ENCODE results near the gene GORAB. TPM values are rescaled to one million over a fixed set of nuclear protein-coding genes. Genes with fewer than 3 reads are reported as not detected.

GORAB gene
- total and polyA plus RNA-seq, 2 of the 13 experiments (the other 11 are each of a cell fraction or from before 2014, with no cell fraction given), result 6.6 to 9.2 TPM

DNA sequence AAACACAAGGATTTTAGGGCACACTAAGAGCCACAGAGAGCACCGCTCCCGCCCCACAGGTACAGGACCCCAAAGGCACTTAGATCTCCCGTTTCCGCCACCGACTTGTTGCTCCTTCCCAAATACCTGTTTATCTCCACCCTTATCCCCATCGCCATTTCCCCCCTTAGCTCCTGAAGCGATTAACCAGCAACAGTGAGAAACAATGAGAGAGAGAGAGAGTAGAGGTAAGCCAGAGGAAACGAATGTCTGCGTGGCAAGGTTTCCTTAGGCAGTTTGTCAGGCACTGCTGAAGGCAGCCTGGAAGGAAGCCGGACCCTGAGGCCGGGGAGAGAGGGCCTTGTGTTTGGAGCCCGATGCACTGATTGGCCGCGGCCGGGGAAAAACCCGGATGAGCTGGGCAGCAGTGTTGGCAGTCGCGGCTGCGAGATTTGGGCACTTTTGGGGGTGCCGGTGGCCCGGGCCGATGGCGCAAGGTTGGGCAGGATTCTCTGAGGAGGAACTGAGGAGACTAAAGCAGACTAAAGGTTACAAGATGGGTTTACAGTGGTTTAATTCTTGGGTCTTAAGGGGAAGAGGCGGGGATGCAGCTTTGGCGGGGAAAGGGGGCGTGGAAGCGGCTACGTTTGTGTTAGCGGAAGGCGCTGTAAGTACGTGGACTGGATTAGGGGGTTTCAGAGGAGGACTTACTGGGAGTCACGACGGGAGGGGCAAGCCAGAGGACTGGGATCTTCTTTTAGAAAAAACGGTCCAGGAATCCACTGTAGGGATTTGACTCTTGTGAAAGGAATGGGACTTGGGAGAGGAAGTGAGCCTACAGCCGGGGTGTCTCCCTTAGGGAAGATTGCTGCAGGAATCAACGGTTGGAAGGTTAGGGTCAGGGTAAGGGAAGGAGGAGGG lies at the start of gene GORAB (continued):
- TF ChIP-seq, protein P1, sequence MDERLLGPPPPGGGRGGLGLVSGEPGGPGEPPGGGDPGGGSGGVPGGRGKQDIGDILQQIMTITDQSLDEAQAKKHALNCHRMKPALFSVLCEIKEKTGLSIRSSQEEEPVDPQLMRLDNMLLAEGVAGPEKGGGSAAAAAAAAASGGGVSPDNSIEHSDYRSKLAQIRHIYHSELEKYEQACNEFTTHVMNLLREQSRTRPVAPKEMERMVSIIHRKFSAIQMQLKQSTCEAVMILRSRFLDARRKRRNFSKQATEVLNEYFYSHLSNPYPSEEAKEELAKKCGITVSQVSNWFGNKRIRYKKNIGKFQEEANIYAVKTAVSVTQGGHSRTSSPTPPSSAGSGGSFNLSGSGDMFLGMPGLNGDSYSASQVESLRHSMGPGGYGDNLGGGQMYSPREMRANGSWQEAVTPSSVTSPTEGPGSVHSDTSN (CRISPR knock-in tag; IDR thresholded peaks at IDR 0.05), result no peak
- no peak for TF ChIP-seq NCOA5 (CRISPR knock-in tag; IDR thresholded peaks at IDR 0.05)
- no peak for TF ChIP-seq ZNF460 (CRISPR knock-in tag; IDR thresholded peaks at IDR 0.05; ENCODE audit: borderline replicate concordance)
- TF ChIP-seq, protein P2, sequence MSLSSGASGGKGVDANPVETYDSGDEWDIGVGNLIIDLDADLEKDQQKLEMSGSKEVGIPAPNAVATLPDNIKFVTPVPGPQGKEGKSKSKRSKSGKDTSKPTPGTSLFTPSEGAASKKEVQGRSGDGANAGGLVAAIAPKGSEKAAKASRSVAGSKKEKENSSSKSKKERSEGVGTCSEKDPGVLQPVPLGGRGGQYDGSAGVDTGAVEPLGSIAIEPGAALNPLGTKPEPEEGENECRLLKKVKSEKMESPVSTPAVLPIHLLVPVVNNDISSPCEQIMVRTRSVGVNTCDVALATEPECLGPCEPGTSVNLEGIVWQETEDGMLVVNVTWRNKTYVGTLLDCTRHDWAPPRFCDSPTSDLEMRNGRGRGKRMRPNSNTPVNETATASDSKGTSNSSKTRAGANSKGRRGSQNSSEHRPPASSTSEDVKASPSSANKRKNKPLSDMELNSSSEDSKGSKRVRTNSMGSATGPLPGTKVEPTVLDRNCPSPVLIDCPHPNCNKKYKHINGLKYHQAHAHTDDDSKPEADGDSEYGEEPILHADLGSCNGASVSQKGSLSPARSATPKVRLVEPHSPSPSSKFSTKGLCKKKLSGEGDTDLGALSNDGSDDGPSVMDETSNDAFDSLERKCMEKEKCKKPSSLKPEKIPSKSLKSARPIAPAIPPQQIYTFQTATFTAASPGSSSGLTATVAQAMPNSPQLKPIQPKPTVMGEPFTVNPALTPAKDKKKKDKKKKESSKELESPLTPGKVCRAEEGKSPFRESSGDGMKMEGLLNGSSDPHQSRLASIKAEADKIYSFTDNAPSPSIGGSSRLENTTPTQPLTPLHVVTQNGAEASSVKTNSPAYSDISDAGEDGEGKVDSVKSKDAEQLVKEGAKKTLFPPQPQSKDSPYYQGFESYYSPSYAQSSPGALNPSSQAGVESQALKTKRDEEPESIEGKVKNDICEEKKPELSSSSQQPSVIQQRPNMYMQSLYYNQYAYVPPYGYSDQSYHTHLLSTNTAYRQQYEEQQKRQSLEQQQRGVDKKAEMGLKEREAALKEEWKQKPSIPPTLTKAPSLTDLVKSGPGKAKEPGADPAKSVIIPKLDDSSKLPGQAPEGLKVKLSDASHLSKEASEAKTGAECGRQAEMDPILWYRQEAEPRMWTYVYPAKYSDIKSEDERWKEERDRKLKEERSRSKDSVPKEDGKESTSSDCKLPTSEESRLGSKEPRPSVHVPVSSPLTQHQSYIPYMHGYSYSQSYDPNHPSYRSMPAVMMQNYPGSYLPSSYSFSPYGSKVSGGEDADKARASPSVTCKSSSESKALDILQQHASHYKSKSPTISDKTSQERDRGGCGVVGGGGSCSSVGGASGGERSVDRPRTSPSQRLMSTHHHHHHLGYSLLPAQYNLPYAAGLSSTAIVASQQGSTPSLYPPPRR (CRISPR knock-in tag; IDR thresholded peaks at IDR 0.05; ENCODE audit: borderline replicate concordance), result peak; percentile 55; the same call in 1 of the 2 replicates
- no peak for TF ChIP-seq ZIK1 (CRISPR knock-in tag; IDR thresholded peaks at IDR 0.05; ENCODE audit: borderline replicate concordance, low read depth)
- TF ChIP-seq DNMT1 (CRISPR knock-in tag; IDR thresholded peaks at IDR 0.05), result no peak
- TF ChIP-seq KDM5A (IDR thresholded peaks at IDR 0.05; ENCODE audit: borderline replicate concordance, low read length), result peak; percentile 85; the same call in 1 of the 2 replicates
- TF ChIP-seq SRSF9 (IDR thresholded peaks at IDR 0.05; ENCODE audit: borderline replicate concordance, insufficient read depth, low read depth, low read length, poor library complexity, severe bottlenecking), result no peak
- TF ChIP-seq ZNF274 (CRISPR knock-in tag; IDR thresholded peaks at IDR 0.05), result no peak
- peak; percentile 41; the same call in 1 of the 2 replicates for TF ChIP-seq ZBTB20 (CRISPR knock-in tag; IDR thresholded peaks at IDR 0.05; ENCODE audit: borderline replicate concordance, low read depth)
- peak; percentile 90 for TF ChIP-seq SPEN (CRISPR knock-in tag; IDR thresholded peaks at IDR 0.05; ENCODE audit: low read depth)
- TF ChIP-seq, protein P3, sequence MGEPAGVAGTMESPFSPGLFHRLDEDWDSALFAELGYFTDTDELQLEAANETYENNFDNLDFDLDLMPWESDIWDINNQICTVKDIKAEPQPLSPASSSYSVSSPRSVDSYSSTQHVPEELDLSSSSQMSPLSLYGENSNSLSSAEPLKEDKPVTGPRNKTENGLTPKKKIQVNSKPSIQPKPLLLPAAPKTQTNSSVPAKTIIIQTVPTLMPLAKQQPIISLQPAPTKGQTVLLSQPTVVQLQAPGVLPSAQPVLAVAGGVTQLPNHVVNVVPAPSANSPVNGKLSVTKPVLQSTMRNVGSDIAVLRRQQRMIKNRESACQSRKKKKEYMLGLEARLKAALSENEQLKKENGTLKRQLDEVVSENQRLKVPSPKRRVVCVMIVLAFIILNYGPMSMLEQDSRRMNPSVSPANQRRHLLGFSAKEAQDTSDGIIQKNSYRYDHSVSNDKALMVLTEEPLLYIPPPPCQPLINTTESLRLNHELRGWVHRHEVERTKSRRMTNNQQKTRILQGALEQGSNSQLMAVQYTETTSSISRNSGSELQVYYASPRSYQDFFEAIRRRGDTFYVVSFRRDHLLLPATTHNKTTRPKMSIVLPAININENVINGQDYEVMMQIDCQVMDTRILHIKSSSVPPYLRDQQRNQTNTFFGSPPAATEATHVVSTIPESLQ (CRISPR knock-in tag; conservative IDR thresholded peaks at IDR 0.05), result no peak
- no peak for TF ChIP-seq ELF4 (CRISPR knock-in tag; IDR thresholded peaks at IDR 0.05; ENCODE audit: borderline replicate concordance)
- TF ChIP-seq TBX2 (CRISPR knock-in tag; IDR thresholded peaks at IDR 0.05; ENCODE audit: borderline replicate concordance), result peak; percentile 10; the same call in 1 of the 2 replicates
- TF ChIP-seq, protein P4, sequence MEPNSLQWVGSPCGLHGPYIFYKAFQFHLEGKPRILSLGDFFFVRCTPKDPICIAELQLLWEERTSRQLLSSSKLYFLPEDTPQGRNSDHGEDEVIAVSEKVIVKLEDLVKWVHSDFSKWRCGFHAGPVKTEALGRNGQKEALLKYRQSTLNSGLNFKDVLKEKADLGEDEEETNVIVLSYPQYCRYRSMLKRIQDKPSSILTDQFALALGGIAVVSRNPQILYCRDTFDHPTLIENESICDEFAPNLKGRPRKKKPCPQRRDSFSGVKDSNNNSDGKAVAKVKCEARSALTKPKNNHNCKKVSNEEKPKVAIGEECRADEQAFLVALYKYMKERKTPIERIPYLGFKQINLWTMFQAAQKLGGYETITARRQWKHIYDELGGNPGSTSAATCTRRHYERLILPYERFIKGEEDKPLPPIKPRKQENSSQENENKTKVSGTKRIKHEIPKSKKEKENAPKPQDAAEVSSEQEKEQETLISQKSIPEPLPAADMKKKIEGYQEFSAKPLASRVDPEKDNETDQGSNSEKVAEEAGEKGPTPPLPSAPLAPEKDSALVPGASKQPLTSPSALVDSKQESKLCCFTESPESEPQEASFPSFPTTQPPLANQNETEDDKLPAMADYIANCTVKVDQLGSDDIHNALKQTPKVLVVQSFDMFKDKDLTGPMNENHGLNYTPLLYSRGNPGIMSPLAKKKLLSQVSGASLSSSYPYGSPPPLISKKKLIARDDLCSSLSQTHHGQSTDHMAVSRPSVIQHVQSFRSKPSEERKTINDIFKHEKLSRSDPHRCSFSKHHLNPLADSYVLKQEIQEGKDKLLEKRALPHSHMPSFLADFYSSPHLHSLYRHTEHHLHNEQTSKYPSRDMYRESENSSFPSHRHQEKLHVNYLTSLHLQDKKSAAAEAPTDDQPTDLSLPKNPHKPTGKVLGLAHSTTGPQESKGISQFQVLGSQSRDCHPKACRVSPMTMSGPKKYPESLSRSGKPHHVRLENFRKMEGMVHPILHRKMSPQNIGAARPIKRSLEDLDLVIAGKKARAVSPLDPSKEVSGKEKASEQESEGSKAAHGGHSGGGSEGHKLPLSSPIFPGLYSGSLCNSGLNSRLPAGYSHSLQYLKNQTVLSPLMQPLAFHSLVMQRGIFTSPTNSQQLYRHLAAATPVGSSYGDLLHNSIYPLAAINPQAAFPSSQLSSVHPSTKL (CRISPR knock-in tag; IDR thresholded peaks at IDR 0.05), result peak; percentile 41; the same call in 1 of the 2 replicates

Measured in HepG2 (cell line).